Progenitor cell of endocrine pancreas (in vitro differentiated cells): ENCODE measurements around the gene RTN4. TPM values are rescaled to one million over a fixed set of nuclear protein-coding genes. Genes with fewer than 3 reads are reported as not detected.
A peak's percentile ranks its signal among the peaks of the same experiment; 100 is the strongest.

Source experiments
- DNase-seq: peaks from one replicate; pipeline ENCODE4 v3.0.0; 2021; ENCODE audit warnings: low spot score; ENCODE audit not compliant: unreplicated experiment
- H3K27ac Mint-ChIP-seq: 2 replicates; pipeline ENCODE4 v1.8.0; 2021; ENCODE audit warnings: mild to moderate bottlenecking, moderate library complexity, mixed read lengths
- H3K27me3 Mint-ChIP-seq: 2 replicates; pipeline ENCODE4 v1.8.0; 2021; ENCODE audit warnings: mixed read lengths
- H3K36me3 Mint-ChIP-seq: 2 replicates; pipeline ENCODE4 v1.8.0; 2022; ENCODE audit warnings: mixed read lengths; ENCODE audit not compliant: insufficient read depth
- H3K4me1 Mint-ChIP-seq: 2 replicates; pipeline ENCODE4 v1.8.0; 2021; ENCODE audit warnings: low read depth, mixed read lengths
- H3K4me3 Mint-ChIP-seq: 2 replicates; pipeline ENCODE4 v1.8.0; 2021; ENCODE audit warnings: low read depth, mild to moderate bottlenecking, moderate library complexity, mixed read lengths
- H3K9me3 Mint-ChIP-seq: 2 replicates; pipeline ENCODE4 v1.8.0; 2021; ENCODE audit warnings: low read depth, mixed read lengths
- CTCF ChIP-seq: fragments of 200-600 bp; sonication (generic); IDR thresholded peaks from one replicate; pipeline ENCODE4 v1.5.0; 2021; ENCODE audit warnings: antibody characterized with exemption, mild to moderate bottlenecking; ENCODE audit not compliant: unreplicated experiment
- total RNA-seq: library from RNA; stranded (reverse); gene quantifications from 2 replicates; pipeline ENCODE4 v1.2.1, GENCODE V29; 2021

Gene RTN4
- total RNA-seq, 1 donor from 2014 or later, result 246 TPM

GRCh38 chr2:54963476-54963875 lies 86.8 kb downstream of the RTN4 start:
- Mint-ChIP-seq H3K36me3 (peaks cover 11% of the 10 kb centered on the region), H3K9me3 (no peaks in the 10 kb centered on the region), H3K27me3 (no peaks in the 10 kb centered on the region), H3K27ac (no peak overlapping the region), H3K4me1 (peaks cover 8% of the 10 kb centered on the region), H3K4me3 (no peak overlapping the region)
- no peak for TF ChIP-seq CTCF
- no peak for DNase-seq

GRCh38 chr2:54962935-54963440 lies 87.3 kb downstream of the RTN4 start:
- Mint-ChIP-seq H3K4me1 (peaks cover 8% of the 10 kb centered on the region), H3K27ac (no peak overlapping the region), H3K4me3 (no peak overlapping the region), H3K27me3 (no peaks in the 10 kb centered on the region), H3K9me3 (no peaks in the 10 kb centered on the region), H3K36me3 (peaks cover 8% of the 10 kb centered on the region)
- DNase-seq, result no peak
- TF ChIP-seq CTCF, result no peak

- no peak for DNase-seq
- no peak overlapping the region for H3K27ac Mint-ChIP-seq
- no peak for TF ChIP-seq CTCF
- no peaks in the 10 kb centered on the region for H3K9me3 Mint-ChIP-seq
- peaks cover 8% of the 10 kb centered on the region for H3K4me1 Mint-ChIP-seq
- H3K36me3 Mint-ChIP-seq, result peaks cover 7% of the 10 kb centered on the region
- H3K27me3 Mint-ChIP-seq, result no peaks in the 10 kb centered on the region
- H3K4me3 Mint-ChIP-seq, result no peak overlapping the region
Observed at GRCh38 chr2:54962511-54962910, 87.7 kb downstream of the RTN4 start.

GRCh38 chr2:54960164-54960563 lies 90.1 kb downstream of the RTN4 start:
- Mint-ChIP-seq H3K4me1 (peaks cover 17% of the 10 kb centered on the region), H3K4me3 (no peak overlapping the region), H3K9me3 (no peaks in the 10 kb centered on the region), H3K27me3 (no peaks in the 10 kb centered on the region), H3K36me3 (peaks cover 3% of the 10 kb centered on the region), H3K27ac (peak overlapping the region; percentile 17)
- no peak for TF ChIP-seq CTCF
- DNase-seq, result no peak

- no peak for TF ChIP-seq CTCF
- H3K27me3 Mint-ChIP-seq, result no peaks in the 10 kb centered on the region
- H3K27ac Mint-ChIP-seq, result peak overlapping the region; percentile 7
- H3K36me3 Mint-ChIP-seq, result peaks cover 3% of the 10 kb centered on the region
- no peak for DNase-seq
- no peak overlapping the region for H3K4me3 Mint-ChIP-seq
- no peaks in the 10 kb centered on the region for H3K9me3 Mint-ChIP-seq
- H3K4me1 Mint-ChIP-seq, result peaks cover 19% of the 10 kb centered on the region
Observed at GRCh38 chr2:54958717-54959371, 91.4 kb downstream of the RTN4 start.
